Renal cortex interstitium (tissue), 11 donors: ENCODE data around the gene GRHPR. TPM values are rescaled to one million over a fixed set of nuclear protein-coding genes. Genes with fewer than 3 reads are reported as not detected.
"Not testable (repeated sequence)": the region's sequence is repeated elsewhere in the genome, so short reads cannot be mapped to it uniquely, and the experiment has no call there.

Experiments used
- DNase-seq, 11 donors: peaks; one replicate each; pipeline ENCODE4 v3.0.0-alpha.2; 2013; ENCODE audit warnings: low read depth in 9 of 11, low spot score in 4 of 11; ENCODE audit errors: extremely low read depth in 1 of 11
- polyA plus RNA-seq, 3 donors: library from polyadenylated mRNA; unstranded; fragments of 120-200 nt; gene quantifications; one replicate each; pipeline ENCODE4 v1.2.1, GENCODE V29; 2013; ENCODE audit not compliant: insufficient read length in 3 of 3

The GRHPR gene
- polyA plus RNA-seq, 3 donors = 120 to 142 (median 135) TPM

GRCh38 chr9:37464426-37465248 lies 42.1 kb downstream of the GRHPR start:
- DNase-seq = peak in 4 of 11 donors; percentile 41 to 62 (median 54)

- peak; percentile 98 to 100 (median 99) for DNase-seq
Measured at GRCh38 chr9:37465249-37466036, 42.9 kb downstream of the GRHPR start, which contains the start of gene ZBTB5. Gene ZBTB5 (minus strand): TSS chr9:37465450. CDS start chr9:37442551, 22,899 bp downstream.

GRCh38 chr9:37466037-37466709 lies 43.7 kb downstream of the GRHPR start:
- peak in 9 of 11 donors; percentile 56 to 80 (median 62) for DNase-seq

- not testable (repeated sequence) for DNase-seq
Measured at GRCh38 chr9:37467530-37467929, 45.0 kb downstream of the GRHPR start.

- no peak for DNase-seq
Measured at GRCh38 chr9:37468620-37469019, 46.1 kb downstream of the GRHPR start.

GRCh38 chr9:37471942-37472684 lies 49.6 kb downstream of the GRHPR start:
- DNase-seq = peak in 8 of 11 donors; percentile 39 to 66 (median 46)

GRCh38 chr9:37473982-37474381 lies 51.5 kb downstream of the GRHPR start:
- not testable (repeated sequence) for DNase-seq

- no peak for DNase-seq
Measured at GRCh38 chr9:37474438-37474837, 51.9 kb downstream of the GRHPR start.

- no peak for DNase-seq
Measured at GRCh38 chr9:37476930-37477329, 54.4 kb downstream of the GRHPR start.

GRCh38 chr9:37477443-37477842 lies 54.9 kb downstream of the GRHPR start:
- not testable (repeated sequence) for DNase-seq

GRCh38 chr9:37477987-37478619 lies 55.6 kb downstream of the GRHPR start:
- DNase-seq = not testable (repeated sequence)

GRCh38 chr9:37480759-37481158 lies 58.3 kb downstream of the GRHPR start:
- no peak for DNase-seq

GRCh38 chr9:37485389-37486255 lies 63.1 kb downstream of the GRHPR start, which contains the start of gene POLR1E:
Gene POLR1E (plus strand): TSS chr9:37485948. CDS start chr9:37486048, 100 bp downstream.
- DNase-seq = peak; percentile 74 to 90 (median 87)

GRCh38 chr9:37486256-37486615 lies 63.7 kb downstream of the GRHPR start:
- no peak for DNase-seq
